HEK293 (cell line): ENCODE measurements around the gene TP63.

Experiments used
- CTCF ChIP-seq: fragments of 450-650 bp; formaldehyde crosslinking; IDR thresholded peaks from 2 replicates; pipeline ENCODE4 v1.5.1; 2016; ENCODE audit warnings: missing biosample characterization, missing genetic modification characterization
- REST ChIP-seq: fragments of 450-650 bp; formaldehyde crosslinking; IDR thresholded peaks from 2 replicates; pipeline ENCODE4 v1.5.1; 2016; ENCODE audit warnings: missing biosample characterization, missing genetic modification characterization
- ZBTB7A ChIP-seq: fragments of 450-650 bp; formaldehyde crosslinking; IDR thresholded peaks from 2 replicates; pipeline ENCODE4 v1.5.1; 2016; ENCODE audit warnings: low read depth, missing biosample characterization, missing genetic modification characterization
- ZNF184 ChIP-seq: fragments of 450-650 bp; IDR thresholded peaks from 2 replicates; pipeline ENCODE4 v1.5.1; 2018; ENCODE audit warnings: missing biosample characterization, mild to moderate bottlenecking, missing genetic modification characterization
- ZNF549 ChIP-seq: fragments of 450-650 bp; IDR thresholded peaks from 2 replicates; pipeline ENCODE4 v1.5.1; 2018; ENCODE audit warnings: missing biosample characterization, missing genetic modification characterization, mild to moderate bottlenecking, inconsistent platforms, moderate library complexity
- ZNF777 ChIP-seq: fragments of 450-650 bp; formaldehyde crosslinking; IDR thresholded peaks from 2 replicates; pipeline ENCODE4 v1.5.1; 2017; ENCODE audit warnings: missing biosample characterization, missing genetic modification characterization, borderline replicate concordance
- ZNF785 ChIP-seq: fragments of 450-650 bp; formaldehyde crosslinking; IDR thresholded peaks from 2 replicates; pipeline ENCODE4 v1.5.1; 2016; ENCODE audit warnings: missing biosample characterization, missing genetic modification characterization

GRCh38 chr3:189684317-189684716, 53.1 kb downstream of the TP63 start:
- no peak for TF ChIP-seq ZNF785 (tag by site-specific recombination)
- TF ChIP-seq CTCF: no peak
- TF ChIP-seq ZNF184 (tag by site-specific recombination): no peak
- no peak for TF ChIP-seq ZNF549
- TF ChIP-seq ZNF777 (tag by site-specific recombination): no peak
- TF ChIP-seq REST: no peak
- TF ChIP-seq ZBTB7A (tag by site-specific recombination): no peak
